Measurements from ENCODE around the gene CMSS1.

Gene CMSS1

GRCh38 chr3:100230710-100231109, 413.0 kb downstream of the CMSS1 start:
- Histone ChIP-seq H3K36me3 (ENCODE audit: control insufficient read depth, insufficient read depth, low read length) (no peaks in the 10 kb centered on the region), H3K4me3 (ENCODE audit: low read depth, low read length) (no peak overlapping the region), H3K4me2 (ENCODE audit: low read length) (no peak overlapping the region), H2AFZ (no peak overlapping the region), H3K79me2 (no peaks in the 10 kb centered on the region), H3K27ac (no peak overlapping the region), H3K9ac (no peak overlapping the region), H3K9me3 (ENCODE audit: control insufficient read depth, low read length) (no peaks in the 10 kb centered on the region), H3K27me3 (ENCODE audit: control insufficient read depth, insufficient read depth, low read length) (no peaks in the 10 kb centered on the region), H3K4me1 (no peaks in the 10 kb centered on the region)
- TF ChIP-seq CTCF (IDR thresholded peaks at IDR 0.05), result no peak
